Measurements from ENCODE around the gene AFAP1. TPM values are rescaled to one million over a fixed set of nuclear protein-coding genes. Genes with fewer than 3 reads are reported as not detected.

The AFAP1 gene
- total and polyA plus RNA-seq, 2 of the 8 experiments (the other 6 are each of a cell fraction or from before 2014, with no cell fraction given): 3.6 to 18.2 TPM

- ChIA-PET POLR2A (ENCODE audit: partially characterized antibody) (interaction anchor here (0.8 to 1.8 kb wide), 8 partner anchors 15 to 181 kb away, joined by 3 to 4 read pairs (median 3); no protein-coding TSS in a partner anchor), CTCF (ENCODE audit: partially characterized antibody) (interaction anchor here (0.5 to 11.1 kb wide), 19 partner anchors 8 to 788 kb away, joined by 3 to 180 read pairs (median 4); no protein-coding TSS in a partner anchor)
- Histone ChIP-seq H3K79me2 (ENCODE audit: control insufficient read depth in 1 of 2, insufficient read depth in 2 of 2, low read length in 2 of 2) (no peaks in the 10 kb centered on the region), H3K9ac (replicated peaks in 1 of 4; ENCODE audit: extremely low read depth in 1 of 4, low read depth in 3 of 4, low read length in 3 of 4) (no peak overlapping the region; a peak in 1 of 7 replicates), H2BK120ac (replicated peaks; ENCODE audit: low read depth, low read length) (no peak overlapping the region), H4K91ac (replicated peaks; ENCODE audit: insufficient read length, low read length) (no peak overlapping the region), H3K56ac (replicated peaks; ENCODE audit: insufficient read length, low read depth, low read length) (no peak overlapping the region), H4K8ac (ENCODE audit: extremely low read depth, insufficient read depth, low read length) (no peak overlapping the region), H3K4ac (replicated peaks; ENCODE audit: insufficient read length, low read depth, low read length) (no peak overlapping the region), H2BK12ac (ENCODE audit: low read depth, low read length) (peak overlapping the region; percentile 93), H3K36me3 (ENCODE audit: control insufficient read depth in 2 of 4, insufficient read depth in 4 of 4, low read length in 3 of 4) (peaks cover 0 to 3% (median 0%) of the 10 kb centered on the region in 4 experiments; a peak in 3 of 8 replicates), H3K23me2 (ENCODE audit: low read depth, low read length) (no peaks in the 10 kb centered on the region), H3K23ac (ENCODE audit: insufficient read length) (no peak overlapping the region), H2AFZ (ENCODE audit: low read length) (no peak overlapping the region), H3K18ac (ENCODE audit: extremely low read depth, low read length) (no peak overlapping the region; the same call in 1 of the 2 replicates), H3K27me3 (replicated peaks in 1 of 4; ENCODE audit: control insufficient read depth in 3 of 4, extremely low read depth in 1 of 4, insufficient read depth in 3 of 4, low read length in 3 of 4) (no peaks in the 10 kb centered on the region), H3K14ac (ENCODE audit: insufficient read length) (no peak overlapping the region), H3K4me2 (ENCODE audit: insufficient read depth in 1 of 2, low read depth in 2 of 2, low read length in 2 of 2) (peak overlapping the region; percentile 12 to 42; a peak in 2 of 4 replicates), H3K9me3 (ENCODE audit: insufficient read depth in 2 of 2, low read depth in 1 of 2, low read length in 1 of 2) (no peaks in the 10 kb centered on the region), H2AK5ac (ENCODE audit: low read depth, low read length) (peak overlapping the region; percentile 4; the same call in 1 of the 2 replicates), H2BK20ac (ENCODE audit: low read length) (peak overlapping the region; percentile 13; the same call in 1 of the 2 replicates), H3K4me1 (replicated peaks in 1 of 4; ENCODE audit: control insufficient read depth in 3 of 4, insufficient read depth in 4 of 4, low read length in 3 of 4) (peaks cover 11 to 27% (median 23%) of the 10 kb centered on the region in 4 experiments), H4K5ac (ENCODE audit: insufficient read length, low read depth, low read length) (no peak overlapping the region), H2BK15ac (ENCODE audit: low read length) (peak overlapping the region; percentile 67; the same call in 1 of the 2 replicates), H3K79me1 (ENCODE audit: low read depth, low read length) (no peaks in the 10 kb centered on the region), H3K27ac (ENCODE audit: low read depth, low read length) (peak overlapping the region; percentile 28; the same call in 1 of the 2 replicates), H3K4me3 (ENCODE audit: extremely low read depth in 1 of 4, insufficient read depth in 2 of 4, low read depth in 3 of 4, low read length in 4 of 4) (no peak overlapping the region), H4K20me1 (replicated peaks in 1 of 2; ENCODE audit: control insufficient read depth in 1 of 2, insufficient read depth in 2 of 2, low read length in 2 of 2) (no peaks in the 10 kb centered on the region), H2BK5ac (ENCODE audit: low read depth, low read length) (peak overlapping the region; percentile 14; the same call in 1 of the 2 replicates)
- TF ChIP-seq BCL11A (IDR thresholded peaks at IDR 0.05; ENCODE audit: low read depth in 2 of 2, low read length in 2 of 2) (no peak), CTCF (IDR thresholded peaks at IDR 0.05; ENCODE audit: control extremely low read depth in 1 of 3, insufficient read depth in 1 of 3, low read depth in 1 of 3, low read length in 3 of 3) (no peak), TCF12 (IDR thresholded peaks at IDR 0.05; ENCODE audit: low read depth, low read length) (peak; percentile 78; the same call in 1 of the 2 replicates), ASH2L (IDR thresholded peaks at IDR 0.05; ENCODE audit: low read length) (peak; percentile 31)
- FAIRE-seq (no peak), DNase-seq (ENCODE audit: low read depth in 1 of 2, low spot score in 2 of 2) (no peak)
- 71% methylated on average over 11 of the region's 11 CpGs; no CpG with 5 or more reads in 1 of the 2 experiments for WGBS, 2 experiments (ENCODE audit: extremely low coverage in 1 of 2, insufficient coverage in 1 of 2, insufficient read length in 1 of 2, insufficient replicate concordance in 2 of 2, low coverage in 1 of 2, low lambda C conversion rate in 2 of 2, missing lambda C conversion rate in 1 of 2)
These were observed 133.1 kb downstream of the AFAP1 start for GRCh38 chr4:7806338-7807090.

Data from H1 (cell line).